Measurements from ENCODE around the gene PCDHGC4. TPM values are rescaled to one million over a fixed set of nuclear protein-coding genes. Genes with fewer than 3 reads are reported as not detected.

Gene PCDHGC4
- total RNA-seq, 1 donor from 2014 or later = 65.2 TPM

DNA sequence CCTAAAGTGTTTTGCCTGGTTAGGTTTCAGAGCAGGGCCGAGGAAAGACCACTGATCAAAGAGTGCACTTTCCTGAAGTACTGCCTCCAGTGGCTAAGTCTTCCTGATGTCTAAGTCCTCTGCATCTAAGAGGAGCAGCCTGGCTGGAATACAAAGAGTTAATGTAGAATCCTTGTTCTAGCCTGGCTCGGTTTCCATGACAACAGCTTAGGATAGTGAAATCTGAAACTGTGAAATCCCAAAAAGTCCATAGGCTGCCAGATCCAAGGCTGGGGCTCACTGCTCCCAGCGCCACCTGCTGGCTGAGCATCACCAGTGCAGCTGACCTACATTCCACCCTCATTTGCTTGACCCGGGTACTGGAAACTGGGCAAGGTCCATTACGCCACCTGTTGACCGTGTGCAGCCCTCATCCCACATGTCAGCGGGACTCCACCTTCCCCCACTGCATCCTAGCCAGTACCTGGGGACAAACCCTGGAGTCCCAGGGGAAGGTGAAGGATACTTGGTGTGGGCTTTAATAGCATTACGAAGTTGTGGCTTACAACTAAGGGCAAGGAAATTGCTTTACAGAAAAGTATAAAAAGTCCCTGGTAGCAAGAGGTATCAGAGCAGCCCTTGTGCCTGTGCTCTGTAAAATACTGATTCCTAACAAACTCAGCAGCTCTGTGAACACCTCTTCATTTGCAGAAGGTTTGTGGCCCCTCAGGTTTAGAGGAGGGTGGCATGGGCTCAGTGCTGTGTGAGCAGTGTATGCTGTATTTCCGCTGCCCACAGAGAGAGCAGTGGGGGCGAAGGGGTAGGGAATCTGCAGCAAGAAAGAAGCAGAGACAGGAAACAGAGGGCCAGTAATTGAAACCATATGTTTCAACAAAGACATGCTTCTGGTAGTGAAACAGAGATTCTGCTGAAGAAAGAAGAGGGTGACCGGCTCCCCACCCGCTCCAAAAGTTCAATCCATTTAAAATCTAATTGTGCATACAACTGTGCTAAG, 40.1 kb downstream of the PCDHGC4 start:
- no peak for FAIRE-seq
- DNase-seq (ENCODE audit: low spot score in 2 of 2) = peak; percentile 52 to 73

DNA sequence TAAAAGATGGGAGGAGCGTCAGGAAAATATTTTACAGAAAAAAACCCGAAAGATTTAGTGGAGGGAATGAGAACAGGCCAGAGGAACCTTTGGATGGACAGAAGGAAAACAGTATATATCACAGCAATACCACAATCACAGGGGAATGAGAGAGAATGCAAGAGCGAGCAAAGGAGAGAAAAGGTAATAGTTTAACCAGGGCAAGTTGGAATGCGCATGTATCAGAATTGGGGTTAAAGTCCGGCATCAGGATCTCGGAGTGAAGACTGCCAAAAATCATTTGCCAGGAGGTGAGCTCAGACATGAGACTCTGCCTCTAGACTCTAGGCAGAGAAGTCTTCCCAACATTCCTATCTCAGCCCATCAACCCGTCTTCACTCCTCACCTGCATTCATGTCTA, 40.8 kb downstream of the PCDHGC4 start:
- DNase-seq (ENCODE audit: low spot score in 2 of 2) (no peak), FAIRE-seq (no peak)

DNA sequence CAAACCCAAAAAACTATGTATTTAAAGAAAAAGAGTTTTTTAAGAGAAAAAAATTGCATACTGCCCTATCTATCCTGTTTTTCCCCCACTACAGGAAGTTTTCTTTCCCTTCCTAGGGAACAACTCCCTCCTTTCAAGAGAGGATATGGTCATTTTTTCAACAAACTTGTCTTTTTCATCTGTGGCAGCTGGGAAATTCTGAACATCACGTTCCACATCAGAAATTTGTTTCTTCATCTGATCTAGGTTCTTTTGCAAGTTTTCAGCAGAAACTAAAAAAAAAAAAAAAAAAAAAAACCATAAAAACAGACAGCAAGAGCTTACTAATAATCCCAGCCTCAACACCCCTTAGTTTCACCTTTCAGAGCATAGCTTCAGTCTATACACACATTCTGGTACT, 42.6 kb downstream of the PCDHGC4 start:
- FAIRE-seq (no peak), DNase-seq (ENCODE audit: low spot score in 2 of 2) (no peak)

DNA sequence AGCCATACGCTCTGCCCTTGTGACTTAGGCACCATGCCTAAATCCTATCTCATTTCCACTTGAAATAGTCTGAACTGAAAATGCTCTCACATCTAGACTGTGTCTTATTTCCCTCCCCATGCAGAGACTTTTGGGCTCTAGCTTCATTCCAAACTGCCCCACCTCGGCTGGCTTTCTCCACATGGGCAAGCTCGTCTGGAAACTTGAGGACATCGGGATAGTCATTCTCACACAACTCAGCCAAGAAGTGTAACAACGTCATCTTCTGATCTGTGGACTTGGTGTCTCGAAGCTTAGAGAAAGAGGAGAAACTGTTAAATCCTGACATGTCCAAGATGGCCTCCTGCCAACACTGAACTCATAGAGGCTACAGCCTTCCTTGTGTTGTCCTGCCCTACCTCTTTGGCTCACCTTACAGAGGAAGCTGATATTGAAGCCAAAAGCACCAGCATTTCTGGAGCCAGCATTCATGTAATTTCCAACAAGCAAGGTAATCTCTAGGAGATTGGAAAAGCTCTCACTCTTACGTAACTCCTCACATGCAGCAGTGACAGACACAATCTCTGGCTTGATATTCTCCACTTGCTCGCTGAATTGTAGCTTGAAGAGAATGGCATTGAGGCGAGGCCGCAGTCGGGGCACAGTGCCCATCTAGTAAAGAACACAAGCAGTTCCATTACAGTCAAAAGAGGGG, 43.6 kb downstream of the PCDHGC4 start:
- FAIRE-seq = no peak

DNA sequence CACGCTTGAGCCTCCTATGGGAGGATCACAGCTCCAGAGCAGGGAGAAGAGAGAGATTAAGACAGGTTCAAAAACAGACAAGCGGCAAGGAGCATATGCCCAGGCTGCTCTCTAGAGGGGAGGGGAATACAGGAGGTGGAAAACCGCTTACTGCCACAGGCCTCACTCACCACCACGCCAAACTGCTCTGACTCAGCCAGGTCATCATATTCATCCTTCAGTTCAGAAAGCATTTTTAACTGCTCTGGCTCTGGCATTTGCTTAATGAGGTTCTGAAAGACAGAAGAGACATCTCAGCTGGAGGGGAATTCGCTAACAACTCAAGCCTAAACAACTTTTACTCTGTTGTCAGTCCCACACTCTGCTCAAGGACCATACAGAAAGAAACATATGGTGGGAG, 44.2 kb downstream of the PCDHGC4 start:
- no peak for DNase-seq (ENCODE audit: low spot score in 2 of 2)
- no peak for FAIRE-seq

More for the DNA sequence above, 43.6 kb downstream of the PCDHGC4 start:
- DNase-seq (ENCODE audit: low spot score in 2 of 2) = no peak

DNA sequence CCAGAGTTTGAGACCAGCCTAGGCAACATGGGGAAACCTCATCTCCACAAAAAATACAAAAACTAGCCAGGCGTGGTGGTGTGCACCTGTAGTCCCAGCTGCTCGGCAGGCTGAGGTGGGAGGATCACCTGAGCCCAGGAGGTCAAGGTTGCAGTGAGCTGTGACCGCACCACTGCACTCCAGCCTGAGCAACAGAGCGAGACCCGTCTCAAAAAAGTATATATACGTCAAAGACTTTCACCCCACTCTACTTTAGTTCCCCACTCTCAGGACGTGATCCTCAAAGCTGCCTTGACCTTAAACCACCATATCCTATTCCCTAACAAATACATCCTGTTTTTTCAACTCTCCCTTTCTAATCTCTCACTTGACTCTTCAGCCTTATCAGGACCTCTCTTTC, 45.0 kb downstream of the PCDHGC4 start:
- DNase-seq (ENCODE audit: low spot score in 2 of 2) (no peak), FAIRE-seq (no peak)

DNA sequence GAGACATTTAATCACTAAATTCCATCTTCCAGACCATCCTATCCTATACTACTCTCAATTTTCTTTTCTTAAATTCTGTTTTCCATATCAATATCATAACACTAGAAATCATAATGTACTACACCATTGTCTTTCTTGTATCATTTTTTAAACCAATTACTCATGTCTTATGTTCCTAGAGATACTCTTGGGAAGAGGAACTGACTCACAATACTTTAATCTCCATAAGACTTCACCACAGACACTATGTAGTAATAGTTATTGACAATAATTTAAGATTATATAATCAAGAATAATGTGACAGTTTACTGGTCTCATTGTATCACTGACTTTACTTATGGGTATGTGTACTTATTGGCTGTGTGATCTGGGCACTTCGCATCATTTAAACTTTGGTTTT, 47.9 kb downstream of the PCDHGC4 start:
- no peak for DNase-seq (ENCODE audit: low spot score in 2 of 2)
- no peak for FAIRE-seq

DNA sequence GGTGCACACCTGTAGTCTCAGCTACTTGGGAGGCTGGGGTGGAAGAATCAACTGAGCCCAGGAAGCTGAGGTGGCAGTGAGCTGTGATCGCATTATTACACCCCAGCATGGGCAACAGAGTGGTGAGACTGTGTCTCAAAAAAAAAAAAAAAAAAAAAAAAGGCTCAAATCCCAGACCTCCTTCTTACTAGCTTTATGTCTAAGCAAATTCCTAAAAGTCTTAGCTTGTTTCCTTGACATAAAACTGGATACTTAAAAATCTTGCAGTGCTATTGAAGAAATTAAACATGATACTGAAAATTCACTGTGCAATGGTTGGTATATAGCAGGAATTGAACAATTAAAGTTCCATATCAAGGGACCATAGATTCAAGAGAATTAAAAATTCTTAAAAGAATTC, 49.1 kb downstream of the PCDHGC4 start:
- DNase-seq (ENCODE audit: low spot score in 2 of 2) (no peak), FAIRE-seq (no peak)

DNA sequence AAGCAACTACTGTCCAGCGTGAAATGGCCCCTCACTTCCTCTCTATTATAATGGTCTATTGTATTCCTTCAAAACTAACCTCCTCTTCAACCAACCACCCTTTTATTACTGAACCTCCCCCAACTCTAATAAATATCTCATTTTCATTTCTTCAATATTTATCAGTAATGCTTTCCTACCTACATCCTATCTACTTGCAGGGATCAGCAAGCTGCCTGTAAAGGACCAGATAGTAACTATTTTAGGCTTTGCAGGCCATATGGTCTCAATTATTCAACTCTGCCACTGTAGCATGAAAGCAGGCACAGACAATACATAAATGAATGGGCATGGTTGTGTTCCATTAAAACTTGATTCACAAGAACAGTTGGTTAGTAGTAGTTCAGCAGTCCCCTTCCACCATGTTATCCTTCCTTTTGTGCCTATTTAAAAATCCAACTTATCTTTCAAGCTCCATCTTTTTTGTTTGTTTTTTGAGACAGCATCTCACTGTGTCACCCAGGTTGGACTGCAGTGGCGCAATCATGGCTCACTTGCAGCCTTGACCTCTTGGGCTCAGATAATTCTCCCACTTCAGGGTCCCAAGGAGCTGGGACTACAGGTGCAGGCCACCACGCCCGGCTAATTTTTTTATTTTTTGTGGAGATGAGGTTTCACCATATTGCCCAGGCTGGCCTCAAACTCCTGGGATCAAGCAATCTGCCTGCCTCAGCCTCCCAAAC, 49.8 kb downstream of the PCDHGC4 start:
- no peak for FAIRE-seq

More for the DNA sequence above, 49.8 kb downstream of the PCDHGC4 start:
- no peak for DNase-seq (ENCODE audit: low spot score in 2 of 2)

Other genes starting within 250 kb of the PCDHGC4 start
- 18.3 TPM for gene PCDHB15, start 239.6 kb upstream of the PCDHGC4 start, total RNA-seq
- gene SLC25A2, start 181.0 kb upstream of the PCDHGC4 start, total RNA-seq = not detected
- gene TAF7, start 164.2 kb upstream of the PCDHGC4 start, total RNA-seq = 119 TPM
- gene PCDHGA1, start 154.5 kb upstream of the PCDHGC4 start, total RNA-seq = 3.3 TPM
- gene PCDHGA2, start 146.3 kb upstream of the PCDHGC4 start, total RNA-seq = 4.5 TPM
- gene PCDHGA3, start 141.2 kb upstream of the PCDHGC4 start, total RNA-seq = 4.1 TPM
- gene PCDHGB1, start 134.9 kb upstream of the PCDHGC4 start, total RNA-seq = 6.1 TPM
- 5.7 TPM for gene PCDHGA4, start 130.0 kb upstream of the PCDHGC4 start, total RNA-seq
- 6.1 TPM for gene PCDHGB2, start 125.0 kb upstream of the PCDHGC4 start, total RNA-seq
- gene PCDHGA5, start 120.9 kb upstream of the PCDHGC4 start, total RNA-seq = 5.7 TPM
- 8.2 TPM for gene PCDHGB3, start 114.8 kb upstream of the PCDHGC4 start, total RNA-seq
- 9.0 TPM for gene PCDHGA6, start 111.1 kb upstream of the PCDHGC4 start, total RNA-seq
- 4.9 TPM for gene PCDHGA7, start 102.3 kb upstream of the PCDHGC4 start, total RNA-seq
- gene PCDHGB4, start 97.3 kb upstream of the PCDHGC4 start, total RNA-seq = 8.6 TPM
- 5.7 TPM for gene PCDHGA8, start 92.4 kb upstream of the PCDHGC4 start, total RNA-seq
- gene PCDHGB5, start 87.1 kb upstream of the PCDHGC4 start, total RNA-seq = 13.0 TPM
- 6.9 TPM for gene PCDHGA9, start 82.3 kb upstream of the PCDHGC4 start, total RNA-seq
- 9.8 TPM for gene PCDHGB6, start 77.0 kb upstream of the PCDHGC4 start, total RNA-seq
- gene PCDHGA10, start 72.0 kb upstream of the PCDHGC4 start, total RNA-seq = 9.8 TPM
- 10.6 TPM for gene PCDHGB7, start 67.4 kb upstream of the PCDHGC4 start, total RNA-seq
- 10.6 TPM for gene PCDHGA11, start 64.0 kb upstream of the PCDHGC4 start, total RNA-seq
- gene PCDHGA12, start 54.5 kb upstream of the PCDHGC4 start, total RNA-seq = 3.7 TPM
- 20.8 TPM for gene PCDHGC3, start 9.1 kb upstream of the PCDHGC4 start, total RNA-seq
- gene PCDHGC5, start 4.1 kb downstream of the PCDHGC4 start, total RNA-seq = 4.9 TPM
- 22.4 TPM for gene DIAPH1, start 134.0 kb downstream of the PCDHGC4 start, total RNA-seq
- gene HDAC3, start 151.8 kb downstream of the PCDHGC4 start, total RNA-seq = 44.8 TPM
- gene RELL2, start 152.0 kb downstream of the PCDHGC4 start, total RNA-seq = 7.3 TPM
- 0.82 TPM for gene FCHSD1, start 166.4 kb downstream of the PCDHGC4 start, total RNA-seq
- gene ARAP3, start 197.2 kb downstream of the PCDHGC4 start, total RNA-seq = 2.4 TPM